Uterus (tissue), 2 donors: ENCODE measurements around the gene CCDC102B.

Source experiments
- POLR2A ChIP-seq, 2 donors: fragments of 450-650 bp; IDR thresholded peaks; one replicate each; pipeline ENCODE4 v1.6.1; 2016; ENCODE audit warnings: antibody characterized with exemption in 2 of 2, mild to moderate bottlenecking in 1 of 2, moderate library complexity in 1 of 2
- TF ChIP-seq, protein P1 (sequence below), 4 experiments: fragments of 200-600 bp in 2 of 4; fragments of 450-650 bp in 2 of 4; sonication (generic) in 2 of 4; IDR thresholded peaks; one replicate each; pipeline ENCODE4 v1.5.1; 2016 to 2019; ENCODE audit warnings: antibody characterized with exemption in 4 of 4, mild to moderate bottlenecking in 2 of 4, moderate library complexity in 1 of 4

DNA sequence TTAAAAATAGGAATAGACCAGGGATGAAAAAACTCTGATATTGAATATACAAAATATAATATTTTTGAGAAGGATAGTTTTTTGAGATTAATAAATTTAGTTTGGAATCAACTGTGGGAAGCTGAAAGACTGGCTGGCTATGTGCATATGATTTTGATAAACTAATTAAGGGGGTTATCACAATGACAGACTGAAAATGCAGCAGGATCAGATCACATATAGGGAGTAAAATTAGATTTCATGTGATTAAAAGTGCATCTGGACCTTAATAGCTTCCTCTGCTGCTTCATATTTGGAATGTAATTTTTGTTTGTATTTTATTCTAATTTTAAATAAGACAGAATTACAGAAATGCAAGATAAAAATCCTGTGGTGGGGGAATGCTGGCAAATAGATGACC, 111.7 kb downstream of the CCDC102B start:
- TF ChIP-seq, protein P1, sequence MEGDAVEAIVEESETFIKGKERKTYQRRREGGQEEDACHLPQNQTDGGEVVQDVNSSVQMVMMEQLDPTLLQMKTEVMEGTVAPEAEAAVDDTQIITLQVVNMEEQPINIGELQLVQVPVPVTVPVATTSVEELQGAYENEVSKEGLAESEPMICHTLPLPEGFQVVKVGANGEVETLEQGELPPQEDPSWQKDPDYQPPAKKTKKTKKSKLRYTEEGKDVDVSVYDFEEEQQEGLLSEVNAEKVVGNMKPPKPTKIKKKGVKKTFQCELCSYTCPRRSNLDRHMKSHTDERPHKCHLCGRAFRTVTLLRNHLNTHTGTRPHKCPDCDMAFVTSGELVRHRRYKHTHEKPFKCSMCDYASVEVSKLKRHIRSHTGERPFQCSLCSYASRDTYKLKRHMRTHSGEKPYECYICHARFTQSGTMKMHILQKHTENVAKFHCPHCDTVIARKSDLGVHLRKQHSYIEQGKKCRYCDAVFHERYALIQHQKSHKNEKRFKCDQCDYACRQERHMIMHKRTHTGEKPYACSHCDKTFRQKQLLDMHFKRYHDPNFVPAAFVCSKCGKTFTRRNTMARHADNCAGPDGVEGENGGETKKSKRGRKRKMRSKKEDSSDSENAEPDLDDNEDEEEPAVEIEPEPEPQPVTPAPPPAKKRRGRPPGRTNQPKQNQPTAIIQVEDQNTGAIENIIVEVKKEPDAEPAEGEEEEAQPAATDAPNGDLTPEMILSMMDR (IDR thresholded peaks at IDR 0.05) = no peak
- no peak for TF ChIP-seq POLR2A (IDR thresholded peaks at IDR 0.05)
